HG02938 (cell line): ENCODE data around the gene NBEAL2.

Source experiments
- ATAC-seq: cut with Tn5 transposase; IDR thresholded peaks from one replicate; pipeline ENCODE4 v1.9.1; 2021; ENCODE audit warnings: mild to moderate bottlenecking, moderate library complexity; ENCODE audit not compliant: unreplicated experiment

NBEAL2 gene, protein sequence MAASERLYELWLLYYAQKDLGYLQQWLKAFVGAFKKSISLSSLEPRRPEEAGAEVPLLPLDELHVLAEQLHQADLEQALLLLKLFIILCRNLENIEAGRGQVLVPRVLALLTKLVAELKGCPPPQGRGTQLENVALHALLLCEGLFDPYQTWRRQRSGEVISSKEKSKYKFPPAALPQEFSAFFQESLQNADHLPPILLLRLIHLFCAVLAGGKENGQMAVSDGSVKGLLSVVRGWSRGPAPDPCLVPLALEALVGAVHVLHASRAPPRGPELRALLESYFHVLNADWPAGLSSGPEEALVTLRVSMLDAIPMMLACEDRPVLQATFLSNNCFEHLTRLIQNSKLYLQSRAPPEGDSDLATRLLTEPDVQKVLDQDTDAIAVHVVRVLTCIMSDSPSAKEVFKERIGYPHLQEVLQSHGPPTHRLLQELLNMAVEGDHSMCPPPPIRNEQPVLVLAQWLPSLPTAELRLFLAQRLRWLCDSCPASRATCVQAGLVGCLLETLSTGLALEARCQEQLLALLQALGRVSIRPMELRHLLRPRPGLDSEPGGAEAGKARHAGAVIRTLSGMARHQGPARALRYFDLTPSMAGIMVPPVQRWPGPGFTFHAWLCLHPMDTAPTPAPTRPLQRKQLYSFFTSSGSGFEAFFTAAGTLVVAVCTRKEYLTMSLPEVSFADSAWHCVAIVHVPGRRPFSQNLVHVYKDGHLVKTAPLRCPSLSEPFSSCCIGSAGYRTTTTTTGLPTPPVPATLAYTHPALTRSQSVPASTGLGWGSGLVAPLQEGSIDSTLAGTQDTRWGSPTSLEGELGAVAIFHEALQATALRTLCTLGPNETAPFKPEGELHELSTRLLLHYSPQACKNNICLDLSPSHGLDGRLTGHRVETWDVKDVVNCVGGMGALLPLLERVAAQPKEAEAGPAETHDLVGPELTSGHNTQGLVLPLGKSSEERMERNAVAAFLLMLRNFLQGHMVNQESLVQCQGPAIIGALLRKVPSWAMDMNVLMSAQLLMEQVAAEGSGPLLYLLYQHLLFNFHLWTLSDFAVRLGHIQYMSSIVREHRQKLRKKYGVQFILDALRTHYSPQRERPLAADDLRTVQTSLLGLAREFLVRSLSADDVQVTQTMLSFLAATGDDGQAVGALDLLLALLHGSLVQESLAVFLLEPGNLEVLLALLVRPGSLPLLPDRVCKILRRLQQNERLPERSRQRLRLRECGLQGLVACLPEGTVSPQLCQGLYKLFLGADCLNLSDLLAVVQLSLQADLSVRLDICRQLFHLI (N-terminal part only)

DNA sequence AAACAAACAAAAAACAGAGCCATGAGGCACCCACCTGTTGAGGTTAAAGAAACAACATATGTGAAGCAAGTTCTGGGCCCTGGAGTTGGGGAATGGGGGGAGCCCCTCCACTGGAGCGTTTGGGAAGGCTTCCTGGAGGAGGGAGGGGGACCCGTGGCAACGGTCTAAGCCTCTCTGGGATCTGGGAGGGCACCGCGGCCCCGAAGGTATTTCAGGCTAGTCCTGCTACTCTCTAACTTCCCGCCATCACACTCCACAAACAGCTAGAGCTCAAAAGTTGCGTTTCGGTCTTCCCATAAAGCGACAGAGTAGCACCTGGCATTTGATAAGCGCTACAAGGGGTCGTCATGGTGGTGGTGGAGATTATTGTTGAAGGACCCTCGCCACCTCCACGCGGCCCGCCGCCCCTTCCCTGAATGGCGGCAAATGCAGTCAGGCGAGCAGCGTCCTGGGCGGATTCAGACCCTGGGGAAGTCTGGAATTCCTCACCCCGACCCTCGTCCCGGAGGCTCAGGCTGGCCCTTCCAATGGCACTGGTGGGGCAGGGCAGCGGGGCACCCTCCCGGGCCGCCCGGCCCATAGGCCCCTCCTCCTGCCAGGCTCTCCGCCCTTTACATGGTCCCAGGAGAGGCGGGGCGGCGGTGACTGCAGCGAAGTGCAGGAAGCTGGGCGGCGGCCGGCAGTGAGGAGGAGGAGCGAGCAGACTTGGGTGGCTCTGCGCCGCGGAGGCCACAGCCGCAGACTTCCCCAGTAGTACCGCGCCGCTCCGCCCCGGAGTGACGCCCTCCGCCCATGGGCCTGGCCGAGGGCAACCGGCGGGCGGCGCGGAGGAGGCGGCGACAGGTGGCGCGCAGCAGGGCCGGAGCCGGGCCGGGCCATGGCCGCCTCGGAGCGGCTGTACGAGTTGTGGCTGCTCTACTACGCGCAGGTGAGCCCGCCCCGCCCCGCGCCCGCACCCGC lies at the start of gene NBEAL2:
Gene NBEAL2, plus strand, starts transcription at position 682 of the 960 bp plus-strand sequence. Its CDS starts 196 bp downstream, at position 878.
- peak; percentile 63 for ATAC-seq

DNA sequence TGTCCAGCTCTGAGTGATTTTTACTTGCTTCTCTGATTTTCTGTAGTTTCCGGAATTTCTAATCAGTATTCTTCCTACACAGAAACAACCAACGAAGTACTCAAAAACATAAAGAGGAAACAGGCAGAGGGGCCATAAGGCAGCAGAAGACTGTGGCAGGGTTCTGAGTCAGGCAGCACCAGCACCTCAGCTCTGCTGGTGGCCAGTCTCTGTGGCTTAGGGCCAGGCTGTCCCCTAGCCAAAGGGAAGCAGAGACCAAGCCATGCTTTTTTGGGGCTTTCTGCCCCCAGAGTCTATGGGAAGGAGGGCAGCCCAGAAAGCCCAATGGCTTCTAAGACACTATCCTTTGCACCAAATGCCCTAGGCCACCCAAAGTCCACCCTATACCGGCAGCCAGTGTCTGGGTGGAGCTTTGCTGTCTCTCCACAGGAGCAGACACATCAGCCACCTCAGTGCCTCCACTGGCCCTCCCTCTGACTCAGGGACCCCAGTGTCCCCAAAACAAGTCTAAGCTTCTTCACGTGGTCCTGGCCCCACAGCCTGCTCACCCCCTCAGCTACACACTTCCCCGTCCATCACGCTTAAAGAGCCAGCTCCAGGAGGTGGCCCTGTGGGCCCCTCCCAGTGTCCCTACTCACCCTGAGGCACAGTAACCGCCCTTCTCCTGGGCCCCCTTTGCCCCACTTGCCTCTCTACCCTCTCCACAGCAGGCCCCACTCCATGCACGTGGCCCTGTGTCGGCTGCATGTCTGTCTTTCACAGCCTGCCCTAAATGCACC lies 49.1 kb upstream of the NBEAL2 start:
- ATAC-seq, result no peak

DNA sequence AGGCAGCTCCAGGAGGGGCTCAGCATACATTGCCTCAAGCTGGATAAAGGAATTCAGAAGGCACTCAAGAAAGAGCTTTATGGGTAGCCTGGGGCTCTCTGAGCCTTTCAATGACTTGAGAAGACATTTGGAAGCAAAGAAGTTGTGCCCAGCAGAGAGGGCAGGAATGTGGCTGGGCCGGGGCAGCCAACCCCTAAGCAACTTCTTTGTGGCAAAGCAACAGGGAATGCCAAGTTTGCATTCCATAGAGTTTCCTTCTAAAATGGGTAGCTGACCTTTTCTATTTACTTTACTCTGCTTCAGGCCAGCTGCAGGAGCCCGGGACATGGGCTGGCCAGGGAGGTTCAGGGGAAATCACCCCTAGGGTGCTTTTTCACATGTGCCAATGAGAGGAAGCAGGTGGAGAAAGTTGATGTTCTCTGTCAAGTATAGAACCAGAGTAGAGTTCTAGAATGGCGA lies 48.5 kb upstream of the NBEAL2 start:
- ATAC-seq, result no peak

DNA sequence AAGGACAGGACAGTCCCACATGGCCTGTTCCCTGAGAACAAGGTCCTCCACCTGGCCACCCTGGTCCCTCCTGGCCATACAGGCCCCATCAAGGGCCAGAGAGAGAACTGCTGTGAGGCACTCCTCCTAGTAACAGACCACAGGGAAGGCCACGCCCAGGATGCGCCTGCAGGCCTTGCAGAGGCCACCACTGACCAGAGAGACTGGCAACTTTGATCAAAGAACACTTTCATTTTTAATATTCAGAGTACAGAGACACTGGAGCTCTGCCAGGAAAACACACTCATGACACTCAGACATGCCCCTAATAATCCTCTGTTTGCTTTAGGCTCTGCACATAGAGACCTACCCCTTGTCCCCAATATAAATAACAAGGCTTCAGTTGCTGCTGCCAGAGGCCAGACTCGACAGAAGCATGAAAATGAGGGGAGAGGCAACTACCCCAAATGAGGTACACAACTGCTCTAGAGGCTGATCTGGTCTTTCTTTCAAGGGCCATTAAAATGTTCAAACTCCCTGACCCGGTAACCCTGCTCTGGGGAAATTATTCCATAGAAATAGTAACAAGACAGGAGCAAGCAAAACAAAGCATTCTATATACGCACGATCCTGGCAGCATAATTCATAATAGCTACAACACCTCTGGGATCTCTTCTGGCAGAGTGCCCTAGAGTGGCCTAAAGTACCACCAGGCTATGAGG lies 47.7 kb upstream of the NBEAL2 start:
- ATAC-seq, result no peak

DNA sequence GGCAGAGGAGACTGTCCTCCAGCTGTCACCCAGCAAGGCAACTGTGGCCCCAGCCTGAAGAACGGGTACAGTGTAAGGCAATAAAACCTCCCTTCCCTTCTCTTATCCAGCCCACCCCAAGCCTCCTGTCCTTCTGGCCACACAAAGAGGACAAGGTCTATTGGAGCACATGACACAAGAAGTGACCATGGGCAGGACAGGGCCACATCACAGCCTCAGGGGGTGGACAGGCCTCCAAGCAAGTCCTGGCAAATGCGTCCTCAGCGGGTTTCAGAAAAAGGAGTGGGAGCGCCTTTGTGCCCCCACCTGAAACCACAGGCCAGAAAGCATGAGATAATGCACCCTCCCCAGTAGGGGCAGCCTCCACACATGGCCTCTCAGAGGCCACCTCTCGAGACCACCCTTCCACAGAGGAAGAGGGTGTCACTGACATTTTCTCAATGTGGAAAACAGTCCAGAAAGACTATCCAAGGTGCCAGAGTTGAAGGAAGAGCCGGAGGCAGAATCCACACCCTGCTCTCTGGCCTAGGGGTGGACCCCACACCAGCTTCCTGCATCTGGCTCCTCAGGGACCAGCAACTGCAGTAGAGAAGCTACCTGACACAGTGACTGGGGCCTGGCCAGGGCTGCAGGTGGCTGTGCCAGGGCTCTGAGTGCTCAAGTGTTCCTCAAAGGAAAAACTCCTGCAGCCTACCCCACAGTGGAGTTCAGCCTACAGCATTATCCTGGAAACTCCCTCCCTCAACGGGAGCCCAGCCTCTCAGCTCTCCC lies 46.8 kb upstream of the NBEAL2 start:
- ATAC-seq, result no peak

DNA sequence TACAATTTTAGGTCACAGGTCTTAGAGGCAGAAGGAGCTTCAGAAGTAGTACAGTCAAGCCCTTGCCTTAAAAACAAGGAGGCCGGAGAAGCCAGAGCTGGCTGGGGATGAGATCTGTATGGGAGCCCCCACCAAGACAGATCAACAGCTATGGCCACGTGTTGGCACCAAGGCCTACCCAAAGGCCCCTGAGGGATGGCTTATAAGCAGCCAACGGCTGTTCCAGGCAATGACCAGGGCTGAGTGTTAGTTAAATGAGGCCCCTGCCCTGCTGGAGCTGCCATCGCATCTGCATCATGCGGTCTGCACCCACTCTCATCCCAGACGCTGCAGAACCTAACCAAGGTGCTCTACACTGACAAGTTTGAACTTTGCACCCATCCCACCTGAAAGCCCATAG lies 46.2 kb upstream of the NBEAL2 start:
- ATAC-seq, result no peak

DNA sequence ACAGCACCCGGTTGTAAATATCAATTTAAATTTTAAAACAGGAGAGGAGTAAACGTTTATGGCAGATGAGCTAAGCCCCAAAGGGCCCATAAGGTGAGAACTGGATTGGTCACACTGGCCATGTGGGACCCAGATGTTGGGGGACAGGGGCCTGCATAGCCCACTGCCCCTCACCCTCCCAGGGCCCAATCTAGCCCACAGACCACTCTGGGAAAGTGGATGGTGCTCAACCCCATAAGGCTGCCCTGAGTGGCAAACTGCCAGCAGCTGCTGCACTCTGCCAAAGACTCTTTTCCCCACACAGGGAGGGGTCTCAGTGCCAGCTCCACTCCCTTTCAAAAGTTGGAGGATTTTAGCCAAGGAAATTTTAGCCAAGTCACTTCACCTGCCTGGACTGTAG lies 45.4 kb upstream of the NBEAL2 start:
- ATAC-seq, result no peak

DNA sequence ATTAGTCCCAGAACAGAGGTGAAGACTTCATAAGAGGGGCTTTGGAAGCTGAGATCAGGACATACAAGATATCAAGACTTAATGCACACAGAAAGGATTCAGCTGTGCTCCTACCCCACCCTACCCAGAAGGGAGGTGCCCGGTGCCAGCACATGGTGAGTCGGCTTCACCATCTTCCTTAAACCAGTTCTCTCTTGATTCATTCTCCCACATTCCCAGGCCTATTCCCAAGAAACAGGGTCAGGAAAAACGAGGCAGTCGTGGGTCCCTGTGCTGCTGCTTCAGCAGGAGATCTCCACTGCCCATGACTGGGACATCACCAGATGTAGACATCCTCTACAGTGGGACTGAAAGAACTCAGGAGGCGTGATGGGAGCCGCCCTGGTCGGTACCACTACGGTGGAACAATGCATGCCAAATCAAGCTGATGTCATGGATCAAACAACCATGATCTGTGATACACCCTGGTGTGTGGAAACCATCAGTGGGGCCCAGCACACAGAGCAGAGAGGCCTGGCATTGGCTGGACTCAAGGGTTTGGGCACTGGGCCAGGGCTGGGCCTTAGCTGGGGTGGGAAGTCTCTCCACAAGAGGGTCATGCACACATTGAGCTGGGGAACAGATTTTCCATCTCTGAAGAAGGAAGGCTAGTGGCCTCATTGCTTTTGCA lies 44.8 kb upstream of the NBEAL2 start:
- ATAC-seq, result no peak

DNA sequence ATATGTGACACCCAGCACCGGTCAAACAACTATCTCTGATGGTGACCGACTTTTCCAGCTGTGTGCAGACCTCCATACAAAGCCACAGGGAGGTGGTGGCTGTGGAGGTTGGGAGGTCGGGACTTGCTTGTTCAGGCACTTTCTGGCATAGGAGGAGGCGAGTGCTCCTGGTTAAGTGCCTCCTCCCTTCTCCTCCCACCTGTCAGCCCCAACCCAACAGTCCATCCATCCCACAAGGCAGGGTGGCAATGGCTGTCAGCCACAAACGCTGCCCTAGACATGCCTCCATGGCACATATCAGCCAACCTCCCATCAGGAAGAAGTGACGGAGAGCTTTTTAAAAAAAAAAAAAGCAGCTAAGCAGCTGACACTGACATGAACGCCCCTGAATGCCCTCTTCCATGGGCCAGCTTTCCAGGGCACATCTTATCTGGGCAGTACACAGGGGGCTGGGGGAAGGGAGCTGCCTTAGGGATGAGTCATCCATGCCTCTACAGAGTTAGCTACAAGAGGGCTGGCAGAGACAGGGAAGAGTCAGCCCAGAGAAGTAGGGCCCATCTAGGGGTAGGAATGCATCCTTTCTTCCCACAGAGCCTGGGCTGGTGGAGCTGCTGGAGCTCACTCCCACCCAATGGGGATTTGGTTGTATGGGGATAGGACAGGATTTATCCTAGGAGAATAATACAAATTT lies 44.2 kb upstream of the NBEAL2 start:
- ATAC-seq, result no peak

DNA sequence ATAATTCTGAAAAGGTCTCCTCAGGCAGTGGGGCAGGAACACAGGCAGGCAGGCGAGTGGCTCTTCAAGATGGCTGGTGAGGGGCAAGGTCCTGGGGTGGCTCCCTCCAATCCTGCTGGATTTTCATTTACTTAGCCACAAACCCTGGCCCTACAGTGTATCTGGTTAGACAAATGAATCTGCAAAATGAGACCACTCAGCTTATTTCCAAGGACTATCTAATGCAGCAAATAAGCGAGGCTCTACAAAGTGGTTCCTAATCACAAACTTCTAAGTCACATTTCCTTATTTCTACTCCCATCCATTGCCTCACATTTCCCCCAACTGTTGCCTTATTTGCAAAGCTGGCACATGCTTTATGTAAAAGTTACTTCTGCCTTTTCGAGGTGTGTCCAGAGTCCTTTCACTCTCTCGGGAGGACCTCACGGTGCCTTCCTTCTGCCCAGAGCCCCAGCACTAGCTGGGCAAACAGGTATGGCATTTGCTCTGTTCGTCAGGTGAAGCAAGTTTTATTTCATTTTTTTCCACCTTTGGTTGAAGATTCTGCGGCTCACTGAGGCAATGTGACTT lies 43.4 kb upstream of the NBEAL2 start:
- no peak for ATAC-seq

DNA sequence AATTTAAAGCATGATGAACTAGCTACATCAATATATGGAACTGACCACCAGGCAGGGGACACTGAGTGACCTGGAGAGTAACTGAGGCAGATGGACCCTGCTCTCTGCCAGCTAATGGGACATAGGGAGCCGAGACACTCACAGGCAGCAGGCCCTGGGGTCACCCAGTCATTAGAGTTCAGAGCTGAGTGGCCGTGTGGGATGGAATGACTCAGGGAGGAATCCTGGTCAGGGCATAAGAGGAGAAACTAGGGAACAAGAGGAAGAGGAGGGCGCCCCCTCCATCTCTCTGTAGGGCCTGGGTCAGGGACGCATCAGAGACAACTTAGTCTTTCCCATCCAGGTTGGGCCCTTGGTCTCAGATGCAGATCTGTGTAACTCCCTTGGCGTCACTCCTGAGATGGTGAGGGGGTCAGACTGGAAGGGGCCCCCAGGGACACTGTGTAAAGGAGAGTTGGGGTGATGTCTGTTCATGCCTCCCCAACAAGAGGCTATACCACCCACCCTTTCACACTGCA lies 42.7 kb upstream of the NBEAL2 start:
- no peak for ATAC-seq

DNA sequence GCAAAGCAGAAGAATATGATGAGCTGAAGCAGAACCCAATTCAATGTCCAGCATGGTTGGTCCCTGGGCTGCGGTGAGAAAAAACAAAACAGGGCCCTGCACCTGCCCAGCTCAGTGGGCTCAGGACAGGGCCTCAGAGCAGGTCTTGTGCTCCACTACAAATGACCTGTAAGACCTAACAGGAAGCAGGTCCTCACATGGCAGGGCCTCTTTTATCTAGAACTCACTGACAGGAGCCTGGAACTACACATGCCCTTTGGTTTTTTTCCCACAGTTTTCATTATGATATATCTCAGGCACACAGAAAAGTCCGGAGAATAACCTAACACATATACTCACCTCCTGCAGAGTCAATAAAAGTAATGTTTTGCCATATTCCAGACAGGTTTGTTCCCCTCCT lies 41.3 kb upstream of the NBEAL2 start:
- no peak for ATAC-seq

DNA sequence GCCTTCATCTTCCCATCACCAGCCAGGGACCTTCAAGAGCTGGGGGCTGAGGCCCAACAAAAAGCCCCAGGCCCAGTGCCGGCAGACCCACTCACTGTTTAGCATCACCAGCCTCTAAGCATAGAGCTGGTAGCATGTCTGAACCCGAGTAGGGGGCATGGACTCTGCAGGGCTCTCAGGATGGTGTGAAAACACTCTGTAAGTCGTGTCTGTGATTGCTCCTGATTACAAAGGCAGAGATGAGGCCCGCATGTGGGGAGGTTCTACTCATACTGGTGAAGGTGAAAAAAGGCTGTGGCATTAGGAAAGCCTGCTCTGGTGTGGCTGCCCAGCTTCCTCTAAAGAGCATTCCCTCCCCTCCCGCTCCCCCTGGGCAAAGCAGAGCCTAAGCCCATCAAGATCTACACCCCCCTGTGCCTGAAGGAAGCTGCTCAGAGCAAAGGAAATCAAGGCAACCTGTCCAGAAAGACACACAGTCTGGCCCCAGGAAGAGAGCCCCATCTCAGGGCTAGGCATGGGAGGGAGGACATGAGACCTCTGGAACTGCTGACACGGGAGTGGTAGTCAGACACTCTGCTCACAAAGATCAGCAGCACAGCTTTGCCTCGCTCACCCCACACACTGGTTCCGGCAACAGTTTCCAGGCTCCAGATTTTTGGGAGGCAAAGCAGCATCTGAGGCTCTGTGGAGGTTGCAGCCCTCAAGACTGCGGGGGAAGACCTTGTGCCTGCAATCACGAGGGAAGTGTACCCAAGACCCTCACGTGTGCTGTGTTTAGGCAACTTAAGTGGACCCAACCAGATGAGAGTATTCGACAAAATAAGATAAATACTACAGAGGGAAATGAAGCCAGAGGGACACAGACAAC lies 39.7 kb upstream of the NBEAL2 start:
- ATAC-seq, result no peak

DNA sequence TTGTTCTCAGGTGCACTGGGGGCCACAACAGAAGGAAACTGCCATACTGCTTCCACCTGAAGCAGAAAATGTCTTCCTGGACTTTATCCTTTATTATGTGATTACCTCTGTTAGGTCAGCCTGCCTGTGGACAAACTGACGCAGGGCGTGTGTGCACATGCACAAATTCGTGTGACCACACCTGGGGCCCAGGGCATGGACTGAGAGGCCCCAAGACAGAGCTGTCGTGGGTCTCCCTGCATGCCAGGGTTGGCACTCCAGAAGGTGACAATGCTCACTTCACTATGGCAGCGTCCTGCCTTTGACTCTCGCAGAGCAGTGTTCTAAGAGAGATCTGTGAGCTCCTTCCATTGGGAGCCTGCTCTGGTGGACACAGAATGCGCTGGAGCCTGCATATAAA lies 37.4 kb upstream of the NBEAL2 start:
- ATAC-seq, result no peak
